Measurements from ENCODE around the gene PCDHGC3.

Gene PCDHGC3

GRCh38 chr5:141441571-141442170 is 34.1 kb upstream of the PCDHGC3 start (continued):
- TF ChIP-seq, protein P1, sequence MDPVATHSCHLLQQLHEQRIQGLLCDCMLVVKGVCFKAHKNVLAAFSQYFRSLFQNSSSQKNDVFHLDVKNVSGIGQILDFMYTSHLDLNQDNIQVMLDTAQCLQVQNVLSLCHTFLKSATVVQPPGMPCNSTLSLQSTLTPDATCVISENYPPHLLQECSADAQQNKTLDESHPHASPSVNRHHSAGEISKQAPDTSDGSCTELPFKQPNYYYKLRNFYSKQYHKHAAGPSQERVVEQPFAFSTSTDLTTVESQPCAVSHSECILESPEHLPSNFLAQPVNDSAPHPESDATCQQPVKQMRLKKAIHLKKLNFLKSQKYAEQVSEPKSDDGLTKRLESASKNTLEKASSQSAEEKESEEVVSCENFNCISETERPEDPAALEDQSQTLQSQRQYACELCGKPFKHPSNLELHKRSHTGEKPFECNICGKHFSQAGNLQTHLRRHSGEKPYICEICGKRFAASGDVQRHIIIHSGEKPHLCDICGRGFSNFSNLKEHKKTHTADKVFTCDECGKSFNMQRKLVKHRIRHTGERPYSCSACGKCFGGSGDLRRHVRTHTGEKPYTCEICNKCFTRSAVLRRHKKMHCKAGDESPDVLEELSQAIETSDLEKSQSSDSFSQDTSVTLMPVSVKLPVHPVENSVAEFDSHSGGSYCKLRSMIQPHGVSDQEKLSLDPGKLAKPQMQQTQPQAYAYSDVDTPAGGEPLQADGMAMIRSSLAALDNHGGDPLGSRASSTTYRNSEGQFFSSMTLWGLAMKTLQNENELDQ (tag by site-specific recombination; IDR thresholded peaks at IDR 0.05; ENCODE audit: low read depth): no peak
- TF ChIP-seq, protein P2, sequence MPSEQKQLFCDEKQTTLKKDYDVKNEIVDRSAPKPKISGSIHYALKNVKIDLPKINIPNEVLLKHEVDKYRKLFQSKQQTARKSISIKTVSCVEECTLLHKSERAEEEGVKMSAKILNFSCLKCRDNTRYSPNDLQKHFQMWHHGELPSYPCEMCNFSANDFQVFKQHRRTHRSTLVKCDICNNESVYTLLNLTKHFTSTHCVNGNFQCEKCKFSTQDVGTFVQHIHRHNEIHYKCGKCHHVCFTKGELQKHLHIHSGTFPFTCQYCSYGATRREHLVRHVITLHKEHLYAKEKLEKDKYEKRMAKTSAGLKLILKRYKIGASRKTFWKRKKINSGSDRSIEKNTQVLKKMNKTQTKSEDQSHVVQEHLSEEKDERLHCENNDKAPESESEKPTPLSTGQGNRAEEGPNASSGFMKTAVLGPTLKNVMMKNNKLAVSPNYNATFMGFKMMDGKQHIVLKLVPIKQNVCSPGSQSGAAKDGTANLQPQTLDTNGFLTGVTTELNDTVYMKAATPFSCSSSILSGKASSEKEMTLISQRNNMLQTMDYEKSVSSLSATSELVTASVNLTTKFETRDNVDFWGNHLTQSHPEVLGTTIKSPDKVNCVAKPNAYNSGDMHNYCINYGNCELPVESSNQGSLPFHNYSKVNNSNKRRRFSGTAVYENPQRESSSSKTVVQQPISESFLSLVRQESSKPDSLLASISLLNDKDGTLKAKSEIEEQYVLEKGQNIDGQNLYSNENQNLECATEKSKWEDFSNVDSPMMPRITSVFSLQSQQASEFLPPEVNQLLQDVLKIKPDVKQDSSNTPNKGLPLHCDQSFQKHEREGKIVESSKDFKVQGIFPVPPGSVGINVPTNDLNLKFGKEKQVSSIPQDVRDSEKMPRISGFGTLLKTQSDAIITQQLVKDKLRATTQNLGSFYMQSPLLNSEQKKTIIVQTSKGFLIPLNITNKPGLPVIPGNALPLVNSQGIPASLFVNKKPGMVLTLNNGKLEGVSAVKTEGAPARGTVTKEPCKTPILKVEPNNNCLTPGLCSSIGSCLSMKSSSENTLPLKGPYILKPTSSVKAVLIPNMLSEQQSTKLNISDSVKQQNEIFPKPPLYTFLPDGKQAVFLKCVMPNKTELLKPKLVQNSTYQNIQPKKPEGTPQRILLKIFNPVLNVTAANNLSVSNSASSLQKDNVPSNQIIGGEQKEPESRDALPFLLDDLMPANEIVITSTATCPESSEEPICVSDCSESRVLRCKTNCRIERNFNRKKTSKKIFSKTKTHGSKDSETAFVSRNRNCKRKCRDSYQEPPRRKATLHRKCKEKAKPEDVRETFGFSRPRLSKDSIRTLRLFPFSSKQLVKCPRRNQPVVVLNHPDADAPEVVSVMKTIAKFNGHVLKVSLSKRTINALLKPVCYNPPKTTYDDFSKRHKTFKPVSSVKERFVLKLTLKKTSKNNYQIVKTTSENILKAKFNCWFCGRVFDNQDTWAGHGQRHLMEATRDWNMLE (tag by site-specific recombination; conservative IDR thresholded peaks at IDR 0.05; ENCODE audit: low read depth): no peak
- no peak for TF ChIP-seq GLIS1 (tag by site-specific recombination; IDR thresholded peaks at IDR 0.05)
- no peak for TF ChIP-seq ZNF132 (tag by site-specific recombination; IDR thresholded peaks at IDR 0.05; ENCODE audit: borderline replicate concordance)
- no peak for TF ChIP-seq ZNF596 (tag by site-specific recombination; IDR thresholded peaks at IDR 0.05)
- no peak for TF ChIP-seq ZNF2 (tag by site-specific recombination; IDR thresholded peaks at IDR 0.05)

DNA sequence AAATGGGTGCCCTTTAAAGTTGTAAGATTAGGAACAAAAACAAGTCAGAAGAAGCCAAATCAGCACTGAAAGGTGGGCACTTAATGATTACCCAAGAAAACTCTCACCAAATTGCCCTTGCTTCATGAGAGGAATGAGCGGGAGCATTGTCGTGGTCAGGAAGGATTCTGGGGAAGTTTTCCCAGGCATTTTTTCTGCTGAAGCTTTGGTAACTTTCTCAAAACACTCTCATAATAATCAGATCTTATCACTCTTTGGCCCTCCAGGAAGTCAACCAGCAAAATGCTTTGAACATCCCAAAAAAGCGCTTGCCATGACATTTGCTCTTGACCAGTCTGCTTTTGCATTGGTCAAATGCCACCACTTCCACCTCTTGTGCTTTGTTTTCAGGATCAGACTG is 10.4 kb upstream of the PCDHGC3 start:
- no peak for TF ChIP-seq ZNF423 (tag by site-specific recombination; IDR thresholded peaks at IDR 0.05)
- TF ChIP-seq ZNF654 (tag by site-specific recombination; IDR thresholded peaks at IDR 0.05; ENCODE audit: low read depth): no peak
- TF ChIP-seq ZNF398 (tag by site-specific recombination; IDR thresholded peaks at IDR 0.05): no peak
- no peak for TF ChIP-seq ZNF830 (tag by site-specific recombination; IDR thresholded peaks at IDR 0.05; ENCODE audit: low read depth)
- TF ChIP-seq ZBTB21 (tag by site-specific recombination; IDR thresholded peaks at IDR 0.05): no peak
- TF ChIP-seq ZNF26 (tag by site-specific recombination; IDR thresholded peaks at IDR 0.05): no peak
- no peak for TF ChIP-seq PRDM4 (tag by site-specific recombination; IDR thresholded peaks at IDR 0.05)
- TF ChIP-seq ZNF23 (tag by site-specific recombination; IDR thresholded peaks at IDR 0.05; ENCODE audit: borderline replicate concordance): no peak
- TF ChIP-seq ZNF354C (tag by site-specific recombination; IDR thresholded peaks at IDR 0.05; ENCODE audit: borderline replicate concordance, low read depth): no peak
- ChIA-PET CTCF (interaction anchor here (1.4 to 1.6 kb wide), 3 partner anchors 11 to 59 kb away, joined by 3 to 5 read pairs (median 4); partner anchors contain the start of genes PCDHGA11 and PCDHGC3), POLR2A (interaction anchor here (1.3 kb wide), 1 partner anchor 10 kb away, joined by 4 read pairs; the partner anchor contains the start of gene PCDHGC3)

More for the DNA sequence above, 10.4 kb upstream of the PCDHGC3 start:
- Histone ChIP-seq H3K4me1 (ENCODE audit: control insufficient read depth, insufficient read depth, low read length) (no peaks in the 10 kb centered on the region), H3K36me3 (ENCODE audit: control insufficient read depth in 2 of 2, insufficient read depth in 1 of 2, low read length in 2 of 2) (no peaks in the 10 kb centered on the region), H3K9me3 (ENCODE audit: control insufficient read depth, insufficient read depth, low read depth, low read length) (no peaks in the 10 kb centered on the region), H3K27ac (ENCODE audit: extremely low read depth, low read depth, low read length) (no peak overlapping the region), H3K4me3 (ENCODE audit: low read depth, low read length) (no peak overlapping the region)

Measured in HEK293 (cell line).